HEK293 (cell line): Measurements from ENCODE around the gene BLTP3A.

ENCODE experiments used
- CTCF ChIP-seq: fragments of 450-650 bp; formaldehyde crosslinking; IDR thresholded peaks from 2 replicates; pipeline ENCODE4 v1.5.1; 2016; ENCODE audit warnings: missing biosample characterization, missing genetic modification characterization
- ELK4 ChIP-seq: IDR thresholded peaks from 2 replicates; pipeline ENCODE4 v1.6.1; 2011; ENCODE audit warnings: mild to moderate bottlenecking, low read depth, low read length, borderline replicate concordance
- RBAK ChIP-seq: fragments of 450-650 bp; formaldehyde crosslinking; IDR thresholded peaks from 2 replicates; pipeline ENCODE4 v1.5.1; 2016; ENCODE audit warnings: missing biosample characterization, missing genetic modification characterization
- TCF7L2 ChIP-seq: IDR thresholded peaks from 2 replicates; pipeline ENCODE4 v1.6.1; 2011; ENCODE audit warnings: low read depth, mild to moderate bottlenecking, inconsistent platforms, low read length, moderate library complexity, borderline replicate concordance
- ZNF121 ChIP-seq: fragments of 450-650 bp; formaldehyde crosslinking; IDR thresholded peaks from 2 replicates; pipeline ENCODE4 v1.5.1; 2016; ENCODE audit warnings: missing biosample characterization, missing genetic modification characterization
- ZNF146 ChIP-seq: fragments of 450-650 bp; formaldehyde crosslinking; IDR thresholded peaks from 2 replicates; pipeline ENCODE4 v1.5.1; 2016; ENCODE audit warnings: missing biosample characterization, missing genetic modification characterization
- ZNF274 ChIP-seq, 2 experiments: fragments of 200-500 bp in 1 of 2; fragments of 450-650 bp in 1 of 2; sonication (Bioruptor generic) in 1 of 2; formaldehyde crosslinking in 1 of 2; IDR thresholded peaks; 2 replicates each; pipeline versions ENCODE4 v1.5.1 to v1.6.1; 2014 to 2016; ENCODE audit warnings: borderline replicate concordance in 1 of 2, inconsistent platforms in 1 of 2, low read length in 1 of 2, missing biosample characterization in 1 of 2, missing genetic modification characterization in 1 of 2
- ZNF48 ChIP-seq: fragments of 450-650 bp; formaldehyde crosslinking; IDR thresholded peaks from 2 replicates; pipeline ENCODE4 v1.5.1; 2016; ENCODE audit warnings: missing biosample characterization, missing genetic modification characterization
- ZNF660 ChIP-seq: fragments of 450-650 bp; IDR thresholded peaks from 2 replicates; pipeline ENCODE4 v1.5.1; 2018; ENCODE audit warnings: missing biosample characterization, mild to moderate bottlenecking, missing genetic modification characterization

GRCh38 chr6:34743625-34744293 lies 48.1 kb upstream of the BLTP3A start:
- TF ChIP-seq RBAK (tag by site-specific recombination): no peak
- no peak for TF ChIP-seq ZNF274 (IDR thresholded peaks at IDR 0.05; ENCODE audit: low read length)
- TF ChIP-seq ZNF274 (tag by site-specific recombination; IDR thresholded peaks at IDR 0.05; ENCODE audit: borderline replicate concordance): no peak
- no peak for TF ChIP-seq ELK4
- no peak for TF ChIP-seq ZNF660 (tag by site-specific recombination)
- no peak for TF ChIP-seq CTCF (tag by site-specific recombination)
- TF ChIP-seq ZNF146 (tag by site-specific recombination): no peak
- no peak for TF ChIP-seq TCF7L2
- TF ChIP-seq ZNF48: no peak
- no peak for TF ChIP-seq ZNF121 (tag by site-specific recombination)
